HL-60 (cell line): ENCODE measurements around the gene ADGRG1.

Experiments
- GABPA ChIP-seq: IDR thresholded peaks from 2 replicates; pipeline ENCODE4 v1.6.1; 2012; ENCODE audit warnings: low read depth
- TF ChIP-seq, protein P1 (sequence below): IDR thresholded peaks from one replicate; pipeline ENCODE4 v1.5.1; 2011; ENCODE audit warnings: low read length, control low read depth, inconsistent platforms; ENCODE audit not compliant: insufficient read depth
- TF ChIP-seq, protein P2 (sequence below): IDR thresholded peaks from 2 replicates; pipeline ENCODE4 v1.6.1; 2012; ENCODE audit warnings: low read depth; ENCODE audit not compliant: insufficient replicate concordance

- TF ChIP-seq, protein P1, sequence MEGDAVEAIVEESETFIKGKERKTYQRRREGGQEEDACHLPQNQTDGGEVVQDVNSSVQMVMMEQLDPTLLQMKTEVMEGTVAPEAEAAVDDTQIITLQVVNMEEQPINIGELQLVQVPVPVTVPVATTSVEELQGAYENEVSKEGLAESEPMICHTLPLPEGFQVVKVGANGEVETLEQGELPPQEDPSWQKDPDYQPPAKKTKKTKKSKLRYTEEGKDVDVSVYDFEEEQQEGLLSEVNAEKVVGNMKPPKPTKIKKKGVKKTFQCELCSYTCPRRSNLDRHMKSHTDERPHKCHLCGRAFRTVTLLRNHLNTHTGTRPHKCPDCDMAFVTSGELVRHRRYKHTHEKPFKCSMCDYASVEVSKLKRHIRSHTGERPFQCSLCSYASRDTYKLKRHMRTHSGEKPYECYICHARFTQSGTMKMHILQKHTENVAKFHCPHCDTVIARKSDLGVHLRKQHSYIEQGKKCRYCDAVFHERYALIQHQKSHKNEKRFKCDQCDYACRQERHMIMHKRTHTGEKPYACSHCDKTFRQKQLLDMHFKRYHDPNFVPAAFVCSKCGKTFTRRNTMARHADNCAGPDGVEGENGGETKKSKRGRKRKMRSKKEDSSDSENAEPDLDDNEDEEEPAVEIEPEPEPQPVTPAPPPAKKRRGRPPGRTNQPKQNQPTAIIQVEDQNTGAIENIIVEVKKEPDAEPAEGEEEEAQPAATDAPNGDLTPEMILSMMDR = no peak
- TF ChIP-seq GABPA = no peak
- TF ChIP-seq, protein P2, sequence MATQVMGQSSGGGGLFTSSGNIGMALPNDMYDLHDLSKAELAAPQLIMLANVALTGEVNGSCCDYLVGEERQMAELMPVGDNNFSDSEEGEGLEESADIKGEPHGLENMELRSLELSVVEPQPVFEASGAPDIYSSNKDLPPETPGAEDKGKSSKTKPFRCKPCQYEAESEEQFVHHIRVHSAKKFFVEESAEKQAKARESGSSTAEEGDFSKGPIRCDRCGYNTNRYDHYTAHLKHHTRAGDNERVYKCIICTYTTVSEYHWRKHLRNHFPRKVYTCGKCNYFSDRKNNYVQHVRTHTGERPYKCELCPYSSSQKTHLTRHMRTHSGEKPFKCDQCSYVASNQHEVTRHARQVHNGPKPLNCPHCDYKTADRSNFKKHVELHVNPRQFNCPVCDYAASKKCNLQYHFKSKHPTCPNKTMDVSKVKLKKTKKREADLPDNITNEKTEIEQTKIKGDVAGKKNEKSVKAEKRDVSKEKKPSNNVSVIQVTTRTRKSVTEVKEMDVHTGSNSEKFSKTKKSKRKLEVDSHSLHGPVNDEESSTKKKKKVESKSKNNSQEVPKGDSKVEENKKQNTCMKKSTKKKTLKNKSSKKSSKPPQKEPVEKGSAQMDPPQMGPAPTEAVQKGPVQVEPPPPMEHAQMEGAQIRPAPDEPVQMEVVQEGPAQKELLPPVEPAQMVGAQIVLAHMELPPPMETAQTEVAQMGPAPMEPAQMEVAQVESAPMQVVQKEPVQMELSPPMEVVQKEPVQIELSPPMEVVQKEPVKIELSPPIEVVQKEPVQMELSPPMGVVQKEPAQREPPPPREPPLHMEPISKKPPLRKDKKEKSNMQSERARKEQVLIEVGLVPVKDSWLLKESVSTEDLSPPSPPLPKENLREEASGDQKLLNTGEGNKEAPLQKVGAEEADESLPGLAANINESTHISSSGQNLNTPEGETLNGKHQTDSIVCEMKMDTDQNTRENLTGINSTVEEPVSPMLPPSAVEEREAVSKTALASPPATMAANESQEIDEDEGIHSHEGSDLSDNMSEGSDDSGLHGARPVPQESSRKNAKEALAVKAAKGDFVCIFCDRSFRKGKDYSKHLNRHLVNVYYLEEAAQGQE = no peak
These were observed 34.4 kb upstream of the ADGRG1 start for GRCh38 chr16:57593990-57594389.
